SK-N-SH (cell line): ENCODE data around the gene PWP2. TPM values are rescaled to one million over a fixed set of nuclear protein-coding genes. Genes with fewer than 3 reads are reported as not detected.

ENCODE experiments used
- CTCF ChIA-PET: fragments of 300-600, 350-600 bp; formaldehyde crosslinking; extraction: SDS; loops from one replicate; lab custom pipeline; 2021; lab: Yijun Ruan, JAX
- POLR2A ChIA-PET: fragments of 350-600 bp; sonication (Branson Sonifier 250); formaldehyde crosslinking; extraction: SDS; loops from one replicate; lab custom pipeline; 2020; ENCODE audit warnings: antibody characterized with exemption, inconsistent platforms; lab: Yijun Ruan, JAX
- DNase-seq: peaks from one replicate; pipeline ENCODE4 v3.0.0; 2012
- H2AFZ ChIP-seq: fragments of 200-600 bp; sonication (generic); 2 replicates; pipeline ENCODE4 v1.8.1; 2016; ENCODE audit warnings: antibody characterized with exemption, mild to moderate bottlenecking, low read depth
- H3F3A ChIP-seq: fragments of 200-600 bp; sonication (generic); replicated peaks from 2 replicates; pipeline ENCODE3; 2016; ENCODE audit warnings: antibody characterized with exemption, mild to moderate bottlenecking; ENCODE audit not compliant: insufficient read depth
- H3K27ac ChIP-seq, 2 experiments: fragments of 200-500 bp in 1 of 2; fragments of 200-600 bp in 1 of 2; sonication (Bioruptor generic) in 1 of 2; sonication (generic), shearing (Covaris generic) in 1 of 2; 2 replicates each; pipeline versions ENCODE4 v1.5.1 to v1.6.1; 2014 to 2016; ENCODE audit warnings: low read depth in 2 of 2, inconsistent platforms in 1 of 2, low read length in 1 of 2, mild to moderate bottlenecking in 1 of 2, mixed read lengths in 1 of 2
- H3K27me3 ChIP-seq: fragments of 200-600 bp; sonication (generic), shearing (Covaris generic); 2 replicates; pipeline ENCODE4 v1.6.1; 2016; ENCODE audit warnings: mixed run types; ENCODE audit not compliant: insufficient read depth
- H3K36me3 ChIP-seq, 2 experiments: fragments of 200-500 bp in 1 of 2; fragments of 200-600 bp in 1 of 2; sonication (Bioruptor generic) in 1 of 2; sonication (generic) in 1 of 2; replicated peaks in 1 of 2; 2 replicates each; pipeline versions ENCODE3 to v1.5.1; 2014 to 2016; ENCODE audit warnings: low read length in 1 of 2, mild to moderate bottlenecking in 1 of 2; ENCODE audit not compliant: insufficient read depth in 2 of 2, control insufficient read depth in 1 of 2
- H3K4me1 ChIP-seq, 2 experiments: fragments of 200-500 bp in 1 of 2; fragments of 200-600 bp in 1 of 2; sonication (Bioruptor generic) in 1 of 2; sonication (generic), shearing (Covaris generic) in 1 of 2; 2 replicates each; pipeline versions ENCODE4 v1.5.1 to v1.6.1; 2014 to 2016; ENCODE audit warnings: low read depth in 1 of 2, low read length in 1 of 2, mixed run types in 1 of 2; ENCODE audit not compliant: insufficient read depth in 2 of 2, control insufficient read depth in 1 of 2
- H3K4me2 ChIP-seq: fragments of 200-600 bp; sonication (generic), shearing (Covaris generic); 2 replicates; pipeline ENCODE4 v1.6.1; 2017; ENCODE audit warnings: mixed run types
- H3K4me3 ChIP-seq, 2 experiments: fragments of 200-500 bp in 1 of 2; fragments of 200-600 bp in 1 of 2; sonication (Bioruptor generic) in 1 of 2; sonication (generic), shearing (Covaris generic) in 1 of 2; 2 replicates each; pipeline versions ENCODE4 v1.5.1 to v1.8.1; 2014 to 2016; ENCODE audit warnings: low read depth in 2 of 2, inconsistent platforms in 1 of 2, low read length in 1 of 2, mild to moderate bottlenecking in 1 of 2, mixed read lengths in 1 of 2, moderate library complexity in 1 of 2
- H3K79me2 ChIP-seq: fragments of 200-600 bp; sonication (generic); 2 replicates; pipeline ENCODE4 v1.8.1; 2017; ENCODE audit warnings: mild to moderate bottlenecking; ENCODE audit not compliant: insufficient read depth
- H3K9ac ChIP-seq: fragments of 200-600 bp; sonication (generic); 2 replicates; pipeline ENCODE4 v1.6.1; 2017; ENCODE audit warnings: mixed run types
- H3K9me2 ChIP-seq: fragments of 200-600 bp; sonication (generic); 2 replicates; pipeline ENCODE4 v1.6.1; 2017; ENCODE audit warnings: mixed run types
- H3K9me3 ChIP-seq: fragments of 200-600 bp; sonication (generic); 2 replicates; pipeline ENCODE4 v1.6.1; 2017; ENCODE audit warnings: mixed run types, mild to moderate bottlenecking, moderate library complexity
- H4K20me1 ChIP-seq: fragments of 200-600 bp; sonication (generic); 2 replicates; pipeline ENCODE4 v1.6.1; 2017; ENCODE audit warnings: mild to moderate bottlenecking, mixed run types; ENCODE audit not compliant: insufficient read depth
- CHD2 ChIP-seq: fragments of 150-350 bp; IDR thresholded peaks from 2 replicates; pipeline ENCODE4 v1.6.1; 2018; ENCODE audit warnings: low read length; ENCODE audit not compliant: partially characterized antibody
- EZH2phosphoT487 ChIP-seq: fragments of 200-600 bp; sonication (generic); IDR thresholded peaks from 2 replicates; pipeline ENCODE4 v1.6.1; 2017; ENCODE audit warnings: low read depth, mixed run types, mild to moderate bottlenecking, antibody characterized with exemption, moderate library complexity, borderline replicate concordance
- FOXJ3 ChIP-seq: sonication (generic); formaldehyde crosslinking; IDR thresholded peaks from 2 replicates; pipeline ENCODE4 v1.5.1; 2020; ENCODE audit warnings: mild to moderate bottlenecking, missing genetic modification reagents
- GABPA ChIP-seq: IDR thresholded peaks from 2 replicates; pipeline ENCODE4 v1.4.0; 2012; ENCODE audit warnings: low read depth, mild to moderate bottlenecking
- MXI1 ChIP-seq: IDR thresholded peaks from 2 replicates; pipeline ENCODE4 v1.6.1; 2012; ENCODE audit warnings: mild to moderate bottlenecking, low read depth, low read length, improper control_type of control experiment
- NFIC ChIP-seq: IDR thresholded peaks from 2 replicates; pipeline ENCODE4 v1.4.0; 2012; ENCODE audit warnings: borderline replicate concordance
- NRF1 ChIP-seq: IDR thresholded peaks from 2 replicates; pipeline ENCODE4 v1.6.1; 2012; ENCODE audit warnings: low read depth, mild to moderate bottlenecking, low read length
- PBX3 ChIP-seq: IDR thresholded peaks from 2 replicates; pipeline ENCODE4; 2012
- POLR2AphosphoS5 ChIP-seq: IDR thresholded peaks from 2 replicates; pipeline ENCODE4 v1.6.1; 2012; ENCODE audit warnings: low read depth, low read length
- RFX5 ChIP-seq: IDR thresholded peaks from 2 replicates; pipeline ENCODE4 v1.6.1; 2012; ENCODE audit warnings: mild to moderate bottlenecking, improper control_type of control experiment, low read length
- RXRA ChIP-seq: IDR thresholded peaks from 2 replicates; pipeline ENCODE4 v1.4.0; 2012; ENCODE audit warnings: low read depth, mild to moderate bottlenecking, borderline replicate concordance
- USF1 ChIP-seq: IDR thresholded peaks from 2 replicates; pipeline ENCODE4 v1.4.0; 2012; ENCODE audit warnings: low read depth, borderline replicate concordance
- USF2 ChIP-seq: fragments of 150-350 bp; IDR thresholded peaks from 2 replicates; pipeline ENCODE4 v1.6.1; 2017; ENCODE audit warnings: antibody characterized with exemption, low read length, low read depth, borderline replicate concordance
- ZBTB33 ChIP-seq: IDR thresholded peaks from 2 replicates; pipeline ENCODE4 v1.4.0; 2012; ENCODE audit warnings: low read depth, borderline replicate concordance
- WGBS: methylation state at CpG from one replicate; pipeline ENCODE4 v1.1.6; 2017; ENCODE audit warnings: low lambda C conversion rate; 5-methylcytosine and 5-hydroxymethylcytosine counted together
- polyA plus RNA-seq, 3 experiments: library from polyadenylated mRNA; depleted of rRNA; stranded (reverse); fragments of >200 nt; gene quantifications; 2 replicates each; pipeline ENCODE4 v1.2.3, GENCODE V29; 2012

Gene PWP2
- polyA plus RNA-seq, 1 of the 3 experiments (the other 2 are of a cell fraction), result 6.0 TPM

GRCh38 chr21:44084496-44085241 lies 22.5 kb upstream of the PWP2 start:
- peaks cover 28 to 88% of the 10 kb centered on the region in 2 experiments for H3K36me3 ChIP-seq
- no peak for DNase-seq
- H3K4me3 ChIP-seq, result no peak overlapping the region
- no peaks in the 10 kb centered on the region for H3K27me3 ChIP-seq
- no peaks in the 10 kb centered on the region for H3F3A ChIP-seq
- H3K79me2 ChIP-seq, result peaks cover 5% of the 10 kb centered on the region; the same call in 1 of the 2 replicates
- 89% methylated on average over 5 of the region's 7 CpGs for WGBS
- no peak overlapping the region for H2AFZ ChIP-seq
- H3K9me3 ChIP-seq, result no peaks in the 10 kb centered on the region
- TF ChIP-seq NRF1 (no peak), RXRA (no peak), RFX5 (no peak), POLR2AphosphoS5 (no peak), CHD2 (no peak), ZBTB33 (no peak), FOXJ3 (no peak), PBX3 (no peak), USF2 (no peak), EZH2phosphoT487 (no peak), NFIC (no peak), GABPA (no peak), USF1 (no peak), MXI1 (no peak)
- TF ChIP-seq, all 33 proteins: peak for 0
- ChIA-PET CTCF (interaction anchor here (1.7 kb wide), 1 partner anchor 14 kb away, joined by 5 read pairs; no protein-coding TSS in a partner anchor), POLR2A (no interaction called here)
- H3K9ac ChIP-seq, result no peak overlapping the region
- H3K4me1 ChIP-seq, result no peaks in the 10 kb centered on the region
- H3K4me2 ChIP-seq, result no peak overlapping the region
- no peaks in the 10 kb centered on the region for H3K9me2 ChIP-seq
- H4K20me1 ChIP-seq, result no peaks in the 10 kb centered on the region
- H3K27ac ChIP-seq, result no peak overlapping the region
